ENCODE data around the gene ZFYVE21. TPM values are rescaled to one million over a fixed set of nuclear protein-coding genes. Genes with fewer than 3 reads are reported as not detected.

The ZFYVE21 gene
- total RNA-seq = 2.0 TPM

- peak within 1 kb of the TSS; percentile 58 for H3K4me3 ChIP-seq (ENCODE audit: low read length)
- H3K9me3 ChIP-seq (ENCODE audit: low read depth, low read length) = no peaks in the 10 kb centered on the region
- H3K4me1 ChIP-seq (ENCODE audit: insufficient read depth, low read length) = peaks cover 22% of the 10 kb centered on the region
- H3K27me3 ChIP-seq (ENCODE audit: insufficient read depth, low read length) = no peaks in the 10 kb centered on the region
Measured at GRCh38 chr14:103715052-103716000, at the start of gene ZFYVE21, which contains the start of gene XRCC3. TSS of gene ZFYVE21 (plus strand) at chr14:103715810. CDS start at chr14:103715842, 32 bp downstream. TSS of gene XRCC3 (minus strand) at chr14:103715451. CDS start at chr14:103711087, 4,364 bp downstream.

- Histone ChIP-seq H3K4me3 (ENCODE audit: low read length) (no peak overlapping the region), H3K4me1 (ENCODE audit: insufficient read depth, low read length) (no peaks in the 10 kb centered on the region), H3K27me3 (ENCODE audit: insufficient read depth, low read length) (no peaks in the 10 kb centered on the region), H3K9me3 (ENCODE audit: low read depth, low read length) (no peaks in the 10 kb centered on the region)
Measured at GRCh38 chr14:103667671-103668070, 47.9 kb upstream of the ZFYVE21 start.

GRCh38 chr14:103668117-103668516, 47.5 kb upstream of the ZFYVE21 start:
- Histone ChIP-seq H3K4me3 (ENCODE audit: low read length) (no peak overlapping the region), H3K9me3 (ENCODE audit: low read depth, low read length) (no peaks in the 10 kb centered on the region), H3K4me1 (ENCODE audit: insufficient read depth, low read length) (no peaks in the 10 kb centered on the region), H3K27me3 (ENCODE audit: insufficient read depth, low read length) (no peaks in the 10 kb centered on the region)

GRCh38 chr14:103669370-103669769, 46.2 kb upstream of the ZFYVE21 start:
- H3K27me3 ChIP-seq (ENCODE audit: insufficient read depth, low read length) = no peaks in the 10 kb centered on the region
- no peaks in the 10 kb centered on the region for H3K4me1 ChIP-seq (ENCODE audit: insufficient read depth, low read length)
- no peaks in the 10 kb centered on the region for H3K9me3 ChIP-seq (ENCODE audit: low read depth, low read length)
- H3K4me3 ChIP-seq (ENCODE audit: low read length) = no peak overlapping the region

- Histone ChIP-seq H3K4me3 (ENCODE audit: low read length) (no peak overlapping the region), H3K9me3 (ENCODE audit: low read depth, low read length) (no peaks in the 10 kb centered on the region), H3K27me3 (ENCODE audit: insufficient read depth, low read length) (no peaks in the 10 kb centered on the region), H3K4me1 (ENCODE audit: insufficient read depth, low read length) (no peaks in the 10 kb centered on the region)
Measured at GRCh38 chr14:103671911-103672310, 43.7 kb upstream of the ZFYVE21 start.

GRCh38 chr14:103675957-103676356, 39.7 kb upstream of the ZFYVE21 start:
- Histone ChIP-seq H3K27me3 (ENCODE audit: insufficient read depth, low read length) (no peaks in the 10 kb centered on the region), H3K4me3 (ENCODE audit: low read length) (no peak overlapping the region), H3K9me3 (ENCODE audit: low read depth, low read length) (no peaks in the 10 kb centered on the region), H3K4me1 (ENCODE audit: insufficient read depth, low read length) (no peaks in the 10 kb centered on the region)

- Histone ChIP-seq H3K27me3 (ENCODE audit: insufficient read depth, low read length) (no peaks in the 10 kb centered on the region), H3K4me1 (ENCODE audit: insufficient read depth, low read length) (no peaks in the 10 kb centered on the region), H3K4me3 (ENCODE audit: low read length) (no peak overlapping the region), H3K9me3 (ENCODE audit: low read depth, low read length) (no peaks in the 10 kb centered on the region)
Measured at GRCh38 chr14:103676881-103677675, 38.5 kb upstream of the ZFYVE21 start.

- Histone ChIP-seq H3K4me3 (ENCODE audit: low read length) (no peak overlapping the region), H3K4me1 (ENCODE audit: insufficient read depth, low read length) (no peaks in the 10 kb centered on the region), H3K27me3 (ENCODE audit: insufficient read depth, low read length) (no peaks in the 10 kb centered on the region), H3K9me3 (ENCODE audit: low read depth, low read length) (no peaks in the 10 kb centered on the region)
Measured at GRCh38 chr14:103679351-103679750, 36.3 kb upstream of the ZFYVE21 start.

GRCh38 chr14:103680491-103681231, 34.9 kb upstream of the ZFYVE21 start:
- Histone ChIP-seq H3K4me1 (ENCODE audit: insufficient read depth, low read length) (no peaks in the 10 kb centered on the region), H3K9me3 (ENCODE audit: low read depth, low read length) (no peaks in the 10 kb centered on the region), H3K4me3 (ENCODE audit: low read length) (no peak overlapping the region), H3K27me3 (ENCODE audit: insufficient read depth, low read length) (no peaks in the 10 kb centered on the region)

GRCh38 chr14:103683139-103683538, 32.5 kb upstream of the ZFYVE21 start:
- no peaks in the 10 kb centered on the region for H3K27me3 ChIP-seq (ENCODE audit: insufficient read depth, low read length)
- H3K4me3 ChIP-seq (ENCODE audit: low read length) = no peak overlapping the region
- H3K4me1 ChIP-seq (ENCODE audit: insufficient read depth, low read length) = no peaks in the 10 kb centered on the region
- no peaks in the 10 kb centered on the region for H3K9me3 ChIP-seq (ENCODE audit: low read depth, low read length)

- Histone ChIP-seq H3K4me3 (ENCODE audit: low read length) (no peak overlapping the region), H3K27me3 (ENCODE audit: insufficient read depth, low read length) (no peaks in the 10 kb centered on the region), H3K9me3 (ENCODE audit: low read depth, low read length) (no peaks in the 10 kb centered on the region), H3K4me1 (ENCODE audit: insufficient read depth, low read length) (no peaks in the 10 kb centered on the region)
Measured at GRCh38 chr14:103684471-103684870, 31.1 kb upstream of the ZFYVE21 start.

GRCh38 chr14:103684871-103685270, 30.7 kb upstream of the ZFYVE21 start:
- Histone ChIP-seq H3K9me3 (ENCODE audit: low read depth, low read length) (no peaks in the 10 kb centered on the region), H3K4me1 (ENCODE audit: insufficient read depth, low read length) (no peaks in the 10 kb centered on the region), H3K27me3 (ENCODE audit: insufficient read depth, low read length) (no peaks in the 10 kb centered on the region), H3K4me3 (ENCODE audit: low read length) (no peak overlapping the region)

- Histone ChIP-seq H3K4me1 (ENCODE audit: insufficient read depth, low read length) (no peaks in the 10 kb centered on the region), H3K4me3 (ENCODE audit: low read length) (no peak overlapping the region), H3K9me3 (ENCODE audit: low read depth, low read length) (no peaks in the 10 kb centered on the region), H3K27me3 (ENCODE audit: insufficient read depth, low read length) (no peaks in the 10 kb centered on the region)
Measured at GRCh38 chr14:103685276-103686211, 30.1 kb upstream of the ZFYVE21 start.

Measured in mononuclear cell (primary cell).